Activated CD8-positive, alpha-beta T cell treated with anti-CD3 and anti-CD28 coated beads, Interleukin-2, amount 10 ng/mL, durations not matched to agents 7 days and 5 days (primary cell): Measurements from ENCODE around the gene PIEZO1. TPM values are rescaled to one million over a fixed set of nuclear protein-coding genes. Genes with fewer than 3 reads are reported as not detected.

Experiments used
- ATAC-seq: fragments of 150-1000 bp; cut with Tn5 transposase; one replicate; pipeline ENCODE4 v1.10.0; 2021; ENCODE audit warnings: moderate library complexity
- CTCF ChIA-PET: fragments of 350-600 bp; sonication (Branson Sonifier 250); formaldehyde crosslinking; loops from one replicate; lab custom pipeline; 2021; ENCODE audit warnings: antibody characterized with exemption; lab: Charles Lee
- POLR2A ChIA-PET: fragments of 350-600 bp; sonication (Branson Sonifier 250); formaldehyde crosslinking; loops from one replicate; lab custom pipeline; 2021; ENCODE audit warnings: antibody characterized with exemption; lab: Charles Lee
- DNase-seq: peaks from one replicate; pipeline ENCODE4 v3.0.0-alpha.2; 2020
- H3K27ac Mint-ChIP-seq: one replicate; pipeline ENCODE4 v1.8.0; 2021; ENCODE audit warnings: mild to moderate bottlenecking, mixed read lengths
- H3K27me3 Mint-ChIP-seq: one replicate; pipeline ENCODE4 v1.8.0; 2021; ENCODE audit warnings: low read depth, mixed read lengths
- H3K36me3 Mint-ChIP-seq: one replicate; pipeline ENCODE4 v1.8.0; 2021; ENCODE audit warnings: low read depth, mixed read lengths
- H3K4me1 Mint-ChIP-seq: one replicate; pipeline ENCODE4 v1.8.0; 2021; ENCODE audit warnings: low read depth, mixed read lengths
- H3K4me3 Mint-ChIP-seq: one replicate; pipeline ENCODE4 v1.8.0; 2021; ENCODE audit warnings: mild to moderate bottlenecking, mixed read lengths
- H3K9me3 Mint-ChIP-seq: one replicate; pipeline ENCODE4 v1.8.0; 2022; ENCODE audit warnings: mixed read lengths; ENCODE audit not compliant: insufficient read depth
- total RNA-seq, 2 experiments: library from RNA; stranded (reverse); gene quantifications; one replicate each; pipeline ENCODE4 v1.2.3, GENCODE V29; 2021

The PIEZO1 gene
- total RNA-seq, 2 experiments from 2014 or later = 226 to 230 TPM

DNA sequence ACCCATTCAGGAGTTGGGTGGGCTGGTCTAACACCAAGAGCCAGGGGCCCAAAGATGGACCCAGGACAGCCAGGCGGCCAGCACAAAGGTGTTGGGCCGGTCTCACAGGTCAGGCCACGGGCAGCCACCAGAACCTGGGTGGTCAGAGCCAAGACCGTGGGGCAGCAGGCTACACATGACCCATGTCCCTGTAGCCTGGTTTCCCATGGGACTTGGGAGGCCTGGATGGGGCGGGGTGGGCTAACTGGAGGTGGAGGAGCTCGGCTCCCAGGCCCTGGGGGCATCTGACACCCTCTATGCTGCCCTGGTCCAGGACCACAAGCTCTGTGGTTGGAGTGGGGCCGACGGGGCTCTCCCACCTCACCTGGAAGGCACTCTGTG, 61.5 kb downstream of the PIEZO1 start:
- Mint-ChIP-seq H3K36me3 (peaks cover 47% of the 10 kb centered on the region), H3K4me1 (no peaks in the 10 kb centered on the region), H3K4me3 (no peak overlapping the region), H3K27me3 (no peaks in the 10 kb centered on the region), H3K27ac (no peak overlapping the region), H3K9me3 (no peaks in the 10 kb centered on the region)
- ATAC-seq = no peak
- POLR2A ChIA-PET = interaction anchor here (0.6 kb wide), 1 partner anchor 130 kb away, joined by 3 read pairs; no protein-coding TSS in a partner anchor
- DNase-seq = no peak
- CTCF ChIA-PET = no interaction called here

DNA sequence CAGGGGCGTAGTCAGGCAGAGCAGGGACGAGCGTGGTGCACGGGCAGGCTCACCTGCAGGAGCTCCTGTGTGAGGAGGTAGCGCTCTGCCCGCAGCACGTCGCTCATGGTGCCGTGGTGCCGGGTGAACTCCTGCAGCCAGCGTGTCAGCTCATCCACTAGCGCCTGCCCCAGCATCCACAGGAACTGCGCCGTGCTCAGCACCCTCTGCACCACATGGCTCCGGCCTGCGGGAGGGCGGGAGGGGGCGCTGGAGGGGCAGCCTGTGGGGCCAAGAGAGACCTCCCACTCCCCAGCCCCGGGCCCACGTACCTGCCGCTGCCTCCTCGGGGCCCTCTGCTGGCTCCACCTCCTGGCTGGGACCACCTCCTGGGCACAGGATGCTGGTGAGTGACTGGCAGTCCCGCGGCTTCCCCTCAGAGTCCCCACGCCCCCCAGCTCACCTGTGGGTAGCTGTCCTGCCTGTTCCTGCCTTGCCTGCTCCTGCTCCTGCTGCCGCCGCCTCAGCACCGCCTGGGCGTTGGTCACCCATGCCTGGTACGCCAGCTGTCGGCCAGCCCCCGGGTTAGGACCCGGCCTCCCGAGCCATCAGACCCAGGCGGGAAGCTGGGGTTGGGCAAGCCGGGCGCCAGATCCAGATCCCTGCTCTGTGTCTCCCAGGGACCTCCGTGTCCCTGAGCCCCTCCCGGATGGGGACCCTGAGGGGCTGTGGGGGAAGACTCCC, 62.1 kb downstream of the PIEZO1 start:
- Mint-ChIP-seq H3K4me1 (no peaks in the 10 kb centered on the region), H3K36me3 (peaks cover 48% of the 10 kb centered on the region), H3K9me3 (no peaks in the 10 kb centered on the region), H3K27me3 (no peaks in the 10 kb centered on the region), H3K4me3 (no peak overlapping the region), H3K27ac (no peak overlapping the region)
- ATAC-seq = no peak
- DNase-seq = no peak
- POLR2A ChIA-PET = interaction anchor here (0.6 kb wide), 1 partner anchor 129 kb away, joined by 3 read pairs; no protein-coding TSS in a partner anchor
- CTCF ChIA-PET = no interaction called here

DNA sequence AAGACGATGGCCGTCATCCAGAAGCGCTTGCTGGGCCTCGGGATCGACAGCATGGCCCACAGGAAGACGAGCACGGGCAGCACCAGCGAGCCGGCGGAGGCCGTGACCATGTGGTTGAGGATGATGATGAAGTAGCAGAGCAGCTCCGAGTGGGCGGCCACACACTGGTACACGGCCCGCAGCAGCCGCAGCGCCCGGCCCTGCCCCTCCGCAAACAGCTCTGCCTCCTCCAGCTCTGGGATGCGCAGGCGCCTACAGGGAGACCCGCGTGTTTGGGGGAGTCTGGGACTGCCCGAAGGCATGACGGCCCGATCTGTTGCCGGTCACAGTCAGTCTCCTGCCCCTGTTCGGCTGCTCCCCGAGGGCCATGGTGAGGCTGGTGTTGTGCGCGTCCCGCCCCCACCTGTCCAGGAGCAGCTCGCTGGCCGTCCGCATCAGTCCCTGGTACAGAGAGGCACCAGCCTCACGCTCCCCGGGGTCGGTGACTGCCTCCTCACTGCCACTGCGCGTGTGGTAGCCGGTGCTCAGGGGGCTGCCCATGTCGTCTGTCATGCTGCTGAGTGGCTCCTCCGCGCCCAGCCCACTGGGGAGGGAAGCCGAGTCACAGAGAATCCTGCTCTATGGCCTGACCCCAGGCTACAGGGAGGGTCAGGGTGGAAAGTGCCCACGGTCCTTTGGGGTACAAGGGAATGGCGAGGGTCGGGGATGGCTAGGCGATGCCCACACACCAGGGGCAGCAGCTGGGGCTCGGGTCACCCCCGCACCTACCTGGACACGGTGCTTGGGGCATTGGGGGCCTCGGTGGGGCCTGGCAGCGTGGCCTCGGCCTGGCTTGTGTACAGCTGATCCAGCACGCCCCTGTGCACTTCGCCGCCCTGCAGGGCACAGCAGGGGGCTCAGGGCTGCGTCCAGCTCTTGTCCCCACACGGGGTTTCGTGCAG, 62.9 kb downstream of the PIEZO1 start:
- H3K4me1 Mint-ChIP-seq = no peaks in the 10 kb centered on the region
- H3K27me3 Mint-ChIP-seq = no peaks in the 10 kb centered on the region
- ChIA-PET CTCF (no interaction called here), POLR2A (no interaction called here)
- DNase-seq (no peak), ATAC-seq (no peak)
- H3K27ac Mint-ChIP-seq = no peak overlapping the region
- peaks cover 50% of the 10 kb centered on the region for H3K36me3 Mint-ChIP-seq
- no peak overlapping the region for H3K4me3 Mint-ChIP-seq
- no peaks in the 10 kb centered on the region for H3K9me3 Mint-ChIP-seq

DNA sequence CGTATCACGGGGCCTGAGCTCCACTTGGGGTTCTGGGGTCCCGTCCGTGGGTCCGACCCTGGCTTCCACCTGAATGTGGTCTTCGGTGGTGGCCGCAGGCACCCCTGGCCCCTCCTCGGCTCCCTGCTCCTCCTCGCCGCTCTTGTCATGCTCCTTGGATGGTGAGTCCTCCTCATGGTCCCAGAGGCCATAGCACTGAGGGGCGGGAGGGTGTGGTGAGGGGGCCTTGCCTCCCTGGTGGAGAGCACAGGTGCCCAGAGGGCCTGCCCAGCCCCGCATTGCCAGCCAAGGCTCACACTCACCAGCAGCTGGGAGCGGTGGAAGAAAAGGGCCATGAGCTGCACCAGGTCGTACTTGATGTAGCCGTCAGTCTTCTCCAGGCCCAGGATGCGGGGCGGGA, 63.8 kb downstream of the PIEZO1 start:
- no peaks in the 10 kb centered on the region for H3K4me1 Mint-ChIP-seq
- H3K27me3 Mint-ChIP-seq = no peaks in the 10 kb centered on the region
- ChIA-PET POLR2A (no interaction called here), CTCF (no interaction called here)
- peaks cover 53% of the 10 kb centered on the region for H3K36me3 Mint-ChIP-seq
- H3K27ac Mint-ChIP-seq = no peak overlapping the region
- DNase-seq = no peak
- H3K9me3 Mint-ChIP-seq = no peaks in the 10 kb centered on the region
- ATAC-seq = no peak
- H3K4me3 Mint-ChIP-seq = no peak overlapping the region

DNA sequence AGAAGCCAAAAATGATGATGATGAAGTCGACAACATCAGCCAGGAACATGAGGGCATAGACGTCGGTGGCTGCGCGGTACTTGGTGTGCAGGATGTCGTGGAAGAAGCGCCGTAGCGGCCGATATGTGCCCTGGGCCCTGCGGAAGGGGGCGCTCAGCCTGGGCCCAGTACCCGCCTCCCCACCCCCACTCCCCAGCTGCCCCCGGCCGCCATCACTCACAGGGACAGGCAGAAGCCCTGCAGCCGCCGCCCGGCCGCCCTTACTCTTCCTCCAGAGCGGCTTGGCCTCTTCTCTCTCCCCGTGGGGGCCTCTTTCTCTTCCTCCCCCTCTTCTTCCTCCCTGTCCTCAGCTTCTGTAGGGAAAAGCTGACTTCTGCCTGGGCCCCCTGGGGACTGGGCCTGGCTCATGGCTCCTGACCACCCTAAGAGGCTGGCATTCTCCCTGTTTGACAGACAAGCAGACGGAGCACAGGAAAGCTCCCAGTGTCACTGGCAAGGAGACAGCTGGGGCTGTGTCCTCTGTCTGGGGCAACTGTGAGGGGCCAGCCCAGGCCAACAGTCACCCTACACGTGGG, 64.5 kb downstream of the PIEZO1 start:
- no peak for DNase-seq
- Mint-ChIP-seq H3K27ac (no peak overlapping the region), H3K4me1 (no peaks in the 10 kb centered on the region), H3K27me3 (no peaks in the 10 kb centered on the region), H3K9me3 (no peaks in the 10 kb centered on the region), H3K36me3 (peaks cover 49% of the 10 kb centered on the region), H3K4me3 (no peak overlapping the region)
- ChIA-PET CTCF (no interaction called here), POLR2A (interaction anchor here (0.6 kb wide), 1 partner anchor 258 kb away, joined by 3 read pairs; no protein-coding TSS in a partner anchor)
- ATAC-seq = no peak

DNA sequence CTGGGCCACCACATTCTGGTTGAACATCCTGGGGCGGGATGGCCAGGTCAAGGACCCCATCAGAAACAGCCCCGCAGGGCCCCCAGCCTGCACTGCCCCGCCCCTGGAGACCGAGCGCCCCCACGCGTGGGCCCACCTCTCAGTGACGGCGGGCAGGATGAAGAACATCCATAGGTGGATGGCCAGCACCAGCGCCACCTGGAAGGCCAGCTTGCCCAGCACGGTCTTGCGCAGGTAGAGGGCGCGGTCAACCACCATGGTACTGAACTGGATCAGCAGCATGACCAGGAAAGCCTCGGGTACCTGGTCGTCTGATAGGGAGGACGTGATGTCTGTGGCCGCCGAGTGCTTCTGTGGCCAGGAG, 65.1 kb downstream of the PIEZO1 start:
- H3K27ac Mint-ChIP-seq = no peak overlapping the region
- no peaks in the 10 kb centered on the region for H3K9me3 Mint-ChIP-seq

DNA sequence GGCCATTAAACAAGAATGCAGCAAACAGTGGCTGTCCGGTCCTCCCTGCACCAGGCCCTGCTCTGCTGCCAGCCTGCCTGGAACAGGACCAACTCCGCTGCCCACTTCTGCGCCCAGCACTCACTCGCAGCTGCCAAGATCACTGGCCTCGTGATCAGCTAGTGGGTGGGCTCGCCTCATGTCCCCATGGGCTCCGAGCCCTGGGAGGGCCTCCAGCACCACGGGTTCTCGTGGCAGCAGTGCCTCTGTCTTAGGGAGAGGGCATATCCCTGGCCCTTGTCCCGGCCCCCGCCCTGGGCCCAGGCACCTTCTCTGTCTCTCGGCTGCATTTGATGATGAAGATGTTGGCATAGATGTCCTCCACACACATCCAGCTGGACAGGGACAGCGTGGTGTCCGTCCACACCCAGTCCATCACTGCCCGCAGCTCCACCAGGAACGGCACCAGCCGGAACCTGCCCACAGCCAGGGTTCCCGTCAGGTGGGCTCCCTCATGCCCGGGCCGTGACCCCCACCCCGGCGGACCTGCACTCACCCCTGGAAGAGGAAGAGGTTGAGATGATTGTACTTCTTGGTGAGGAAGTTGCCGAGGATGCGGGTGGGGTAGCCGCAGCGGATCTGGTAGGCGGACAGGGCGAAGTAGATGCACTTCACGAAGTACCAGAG, 65.6 kb downstream of the PIEZO1 start:
- H3K4me3 Mint-ChIP-seq = no peak overlapping the region
- peak overlapping the region; percentile 16 for H3K27ac Mint-ChIP-seq
- H3K9me3 Mint-ChIP-seq = no peaks in the 10 kb centered on the region
- POLR2A ChIA-PET = no interaction called here
- DNase-seq = no peak
- CTCF ChIA-PET = no interaction called here
- no peaks in the 10 kb centered on the region for H3K27me3 Mint-ChIP-seq
- H3K36me3 Mint-ChIP-seq = peaks cover 43% of the 10 kb centered on the region
- H3K4me1 Mint-ChIP-seq = no peaks in the 10 kb centered on the region
- no peak for ATAC-seq

More for the DNA sequence above, 65.1 kb downstream of the PIEZO1 start:
- no peak for ATAC-seq
- POLR2A ChIA-PET = interaction anchor here (0.6 kb wide), 1 partner anchor 258 kb away, joined by 3 read pairs; no protein-coding TSS in a partner anchor
- no peak for DNase-seq
- Mint-ChIP-seq H3K4me1 (no peaks in the 10 kb centered on the region), H3K27me3 (no peaks in the 10 kb centered on the region), H3K4me3 (no peak overlapping the region), H3K36me3 (peaks cover 47% of the 10 kb centered on the region)
- CTCF ChIA-PET = no interaction called here

DNA sequence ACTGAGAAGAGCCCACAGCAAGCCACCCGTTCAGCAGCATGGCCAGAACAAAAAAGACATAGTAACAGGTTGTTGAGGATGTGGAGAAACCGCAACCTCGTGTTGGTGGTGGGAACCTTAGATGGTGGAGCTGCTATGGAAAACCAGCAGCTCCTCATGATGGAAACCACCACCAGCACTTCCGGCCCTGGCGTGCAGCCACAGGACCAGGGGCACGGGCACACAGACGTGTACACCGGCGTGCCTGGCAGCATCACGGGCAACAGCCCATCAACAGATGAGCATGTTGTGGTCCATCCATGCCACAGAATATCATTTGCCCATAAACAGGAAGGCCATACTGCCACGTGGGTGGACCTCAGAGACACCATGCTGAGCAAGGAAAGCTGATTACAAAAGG, 66.8 kb downstream of the PIEZO1 start:
- ChIA-PET POLR2A (interaction anchor here (1.0 kb wide), 1 partner anchor 11 kb away, joined by 3 read pairs; the partner anchor contains the start of gene CTU2), CTCF (no interaction called here)
- Mint-ChIP-seq H3K4me3 (no peak overlapping the region), H3K9me3 (no peaks in the 10 kb centered on the region), H3K27ac (no peak overlapping the region), H3K4me1 (no peaks in the 10 kb centered on the region), H3K36me3 (peaks cover 39% of the 10 kb centered on the region), H3K27me3 (no peaks in the 10 kb centered on the region)
- DNase-seq = no peak
- ATAC-seq = no peak

DNA sequence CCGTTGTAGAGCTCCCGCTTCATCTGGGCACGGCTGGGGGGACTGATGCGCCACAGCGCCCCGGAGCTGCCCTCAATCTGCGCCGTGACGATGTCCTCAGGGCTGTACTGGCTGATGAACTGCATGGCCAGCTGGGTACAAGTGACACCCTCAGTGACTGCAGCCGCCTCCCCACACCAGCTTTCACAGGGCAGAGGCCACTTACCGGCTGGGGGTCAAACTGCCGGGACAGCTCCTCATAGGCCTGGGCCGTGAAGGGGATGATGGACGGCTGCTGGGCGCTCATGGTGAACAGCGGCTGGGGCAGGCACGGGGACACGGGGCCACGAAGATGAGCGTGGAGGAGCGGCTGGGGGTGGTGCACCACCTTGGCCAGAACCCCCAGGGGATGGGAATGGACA, 68.4 kb downstream of the PIEZO1 start:
- Mint-ChIP-seq H3K4me3 (no peak overlapping the region), H3K27me3 (no peaks in the 10 kb centered on the region), H3K27ac (no peak overlapping the region), H3K9me3 (no peaks in the 10 kb centered on the region), H3K36me3 (peaks cover 35% of the 10 kb centered on the region), H3K4me1 (no peaks in the 10 kb centered on the region)
- ChIA-PET CTCF (no interaction called here), POLR2A (interaction anchor here (0.5 kb wide), 1 partner anchor 8 kb away, joined by 3 read pairs; no protein-coding TSS in a partner anchor)
- ATAC-seq = no peak
- no peak for DNase-seq

DNA sequence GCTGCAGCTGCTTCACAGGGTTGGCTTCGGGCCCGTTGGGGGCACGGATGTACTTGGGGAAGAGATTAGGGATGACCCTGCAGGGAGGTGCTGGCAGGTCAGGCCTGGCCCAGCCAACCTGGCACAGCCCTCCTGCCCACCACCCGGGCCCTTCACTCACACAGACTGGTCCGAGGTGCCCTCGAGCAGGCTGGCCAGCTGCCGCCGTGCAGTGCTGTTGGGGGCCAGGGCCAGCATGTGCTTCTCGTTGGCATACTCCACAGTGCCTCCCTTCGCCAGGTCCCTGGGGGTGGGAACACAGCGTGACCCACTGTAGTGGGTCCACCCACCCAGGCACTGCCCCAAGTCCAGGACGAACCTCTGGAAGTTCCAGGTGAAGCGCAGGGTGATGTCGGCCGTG, 68.8 kb downstream of the PIEZO1 start:
- no peak for DNase-seq
- H3K27ac Mint-ChIP-seq = no peak overlapping the region
- no peaks in the 10 kb centered on the region for H3K9me3 Mint-ChIP-seq
- no peaks in the 10 kb centered on the region for H3K27me3 Mint-ChIP-seq
- no peaks in the 10 kb centered on the region for H3K4me1 Mint-ChIP-seq
- ATAC-seq = no peak
- POLR2A ChIA-PET = no interaction called here
- CTCF ChIA-PET = interaction anchor here (1.2 kb wide), 1 partner anchor 27 kb away, joined by 3 read pairs; no protein-coding TSS in a partner anchor
- peaks cover 33% of the 10 kb centered on the region for H3K36me3 Mint-ChIP-seq
- H3K4me3 Mint-ChIP-seq = no peak overlapping the region
